ENCODE measurements around the gene USP43.

DNA sequence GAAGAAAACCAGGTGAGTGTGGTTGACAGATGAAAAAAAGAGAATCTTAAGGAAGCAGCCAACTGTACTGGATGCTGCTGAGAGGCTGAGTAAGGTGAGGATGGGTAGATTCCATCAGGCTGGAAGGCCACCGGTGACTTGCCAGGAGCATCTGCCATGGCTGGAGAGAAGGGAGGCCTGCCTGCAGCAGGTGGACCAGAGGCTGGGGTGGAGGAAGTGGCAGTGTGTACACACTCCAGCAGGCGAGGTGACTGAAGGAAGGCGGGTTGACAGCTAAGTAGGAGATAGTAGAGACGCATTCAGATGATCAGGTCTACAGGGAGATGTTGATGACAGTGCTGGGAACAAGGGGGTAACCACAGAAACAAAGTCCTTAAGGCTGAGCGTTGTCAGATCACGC, 69.5 kb downstream of the USP43 start:
- TF ChIP-seq, protein P1, sequence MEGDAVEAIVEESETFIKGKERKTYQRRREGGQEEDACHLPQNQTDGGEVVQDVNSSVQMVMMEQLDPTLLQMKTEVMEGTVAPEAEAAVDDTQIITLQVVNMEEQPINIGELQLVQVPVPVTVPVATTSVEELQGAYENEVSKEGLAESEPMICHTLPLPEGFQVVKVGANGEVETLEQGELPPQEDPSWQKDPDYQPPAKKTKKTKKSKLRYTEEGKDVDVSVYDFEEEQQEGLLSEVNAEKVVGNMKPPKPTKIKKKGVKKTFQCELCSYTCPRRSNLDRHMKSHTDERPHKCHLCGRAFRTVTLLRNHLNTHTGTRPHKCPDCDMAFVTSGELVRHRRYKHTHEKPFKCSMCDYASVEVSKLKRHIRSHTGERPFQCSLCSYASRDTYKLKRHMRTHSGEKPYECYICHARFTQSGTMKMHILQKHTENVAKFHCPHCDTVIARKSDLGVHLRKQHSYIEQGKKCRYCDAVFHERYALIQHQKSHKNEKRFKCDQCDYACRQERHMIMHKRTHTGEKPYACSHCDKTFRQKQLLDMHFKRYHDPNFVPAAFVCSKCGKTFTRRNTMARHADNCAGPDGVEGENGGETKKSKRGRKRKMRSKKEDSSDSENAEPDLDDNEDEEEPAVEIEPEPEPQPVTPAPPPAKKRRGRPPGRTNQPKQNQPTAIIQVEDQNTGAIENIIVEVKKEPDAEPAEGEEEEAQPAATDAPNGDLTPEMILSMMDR (conservative IDR thresholded peaks at IDR 0.05; ENCODE audit: low read depth, low read length), result no peak
- no peak for TF ChIP-seq EZH2 (IDR thresholded peaks at IDR 0.05; ENCODE audit: borderline replicate concordance, low read depth, low read length, poor library complexity, severe bottlenecking)
